22Rv1 (cell line): ENCODE measurements around the gene FAM50A.

ENCODE experiments used
- H3K27ac ChIP-seq: fragments of 450-650 bp; 2 replicates; pipeline ENCODE4 v1.5.1; 2017
- ZFX ChIP-seq: fragments of 450-650 bp; IDR thresholded peaks from 2 replicates; pipeline ENCODE4 v1.6.1; 2017; ENCODE audit warnings: antibody characterized with exemption, borderline replicate concordance
- TF ChIP-seq, protein P1 (sequence below): fragments of 450-650 bp; IDR thresholded peaks from 2 replicates; pipeline ENCODE4 v1.5.1; 2017; ENCODE audit warnings: mild to moderate bottlenecking

Gene FAM50A

DNA sequence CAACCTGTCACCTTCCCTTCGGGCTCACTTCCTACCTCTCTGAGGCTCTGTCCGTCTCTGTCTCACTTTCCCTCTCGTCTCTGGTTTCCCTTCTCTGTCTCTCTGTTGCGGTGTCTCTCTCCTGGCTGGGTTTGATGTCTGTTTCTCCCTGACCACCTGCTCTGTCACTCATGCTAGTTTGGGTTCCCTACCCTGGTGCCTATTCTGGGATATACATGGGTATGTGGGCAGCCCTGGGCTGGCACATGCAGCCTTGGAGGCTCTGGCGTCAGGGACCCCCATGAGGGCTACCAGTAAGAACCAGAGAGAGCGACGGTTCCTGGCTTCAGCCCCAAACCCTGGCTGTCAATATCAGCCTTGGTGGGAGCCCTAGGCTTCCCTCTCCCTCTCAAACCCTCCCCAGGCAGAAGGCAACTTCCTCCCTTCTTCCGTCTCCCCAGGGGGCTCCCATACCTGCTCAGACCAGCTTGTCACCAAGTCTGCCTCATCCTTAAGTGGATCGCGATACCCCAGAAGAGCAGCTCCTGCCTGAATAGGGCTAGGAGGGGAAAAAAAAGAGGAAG lies 35.2 kb upstream of the FAM50A start:
- no peak overlapping the region for H3K27ac ChIP-seq
- TF ChIP-seq ZFX: no peak
- TF ChIP-seq, protein P1, sequence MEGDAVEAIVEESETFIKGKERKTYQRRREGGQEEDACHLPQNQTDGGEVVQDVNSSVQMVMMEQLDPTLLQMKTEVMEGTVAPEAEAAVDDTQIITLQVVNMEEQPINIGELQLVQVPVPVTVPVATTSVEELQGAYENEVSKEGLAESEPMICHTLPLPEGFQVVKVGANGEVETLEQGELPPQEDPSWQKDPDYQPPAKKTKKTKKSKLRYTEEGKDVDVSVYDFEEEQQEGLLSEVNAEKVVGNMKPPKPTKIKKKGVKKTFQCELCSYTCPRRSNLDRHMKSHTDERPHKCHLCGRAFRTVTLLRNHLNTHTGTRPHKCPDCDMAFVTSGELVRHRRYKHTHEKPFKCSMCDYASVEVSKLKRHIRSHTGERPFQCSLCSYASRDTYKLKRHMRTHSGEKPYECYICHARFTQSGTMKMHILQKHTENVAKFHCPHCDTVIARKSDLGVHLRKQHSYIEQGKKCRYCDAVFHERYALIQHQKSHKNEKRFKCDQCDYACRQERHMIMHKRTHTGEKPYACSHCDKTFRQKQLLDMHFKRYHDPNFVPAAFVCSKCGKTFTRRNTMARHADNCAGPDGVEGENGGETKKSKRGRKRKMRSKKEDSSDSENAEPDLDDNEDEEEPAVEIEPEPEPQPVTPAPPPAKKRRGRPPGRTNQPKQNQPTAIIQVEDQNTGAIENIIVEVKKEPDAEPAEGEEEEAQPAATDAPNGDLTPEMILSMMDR: no peak

DNA sequence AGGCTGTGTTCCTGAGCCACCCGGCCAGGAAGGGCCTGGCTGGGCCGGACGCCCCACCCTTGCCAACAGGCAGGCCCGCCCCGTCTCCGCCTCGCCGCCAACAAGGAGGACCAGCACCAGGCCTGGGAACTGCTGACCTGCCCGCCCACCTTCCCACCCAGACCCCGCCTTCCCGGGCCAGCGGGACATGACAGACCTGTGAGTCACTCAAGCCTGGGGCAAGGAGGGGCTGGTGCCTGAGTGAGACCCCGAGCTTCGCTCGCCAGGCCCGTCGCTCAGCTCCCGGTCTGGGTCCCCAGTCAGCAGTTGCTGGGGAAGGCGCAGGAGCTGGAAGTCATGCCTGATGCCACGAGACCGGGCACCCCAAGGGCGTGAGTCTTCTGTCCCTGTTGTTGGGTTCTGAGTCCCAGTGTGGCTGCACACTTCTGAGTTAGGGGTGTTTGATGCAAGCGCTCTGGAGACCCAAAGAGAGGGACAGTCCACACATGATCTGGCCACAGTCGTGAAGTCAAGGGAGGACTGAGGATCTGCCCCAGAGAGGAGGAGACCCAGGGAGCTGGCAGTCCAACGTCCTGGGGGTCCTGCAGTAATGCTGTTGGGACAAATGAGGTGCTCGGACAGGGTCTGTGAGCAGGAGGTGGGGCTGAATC lies 34.6 kb upstream of the FAM50A start, which contains the start of gene DNASE1L1:
Gene DNASE1L1 (minus strand): TSS at position 33 of the 650 bp plus-strand sequence. CDS start 3,686 bp downstream, outside the sequence.
- H3K27ac ChIP-seq: no peak within 1 kb of the TSS; the same call in 1 of the 2 replicates
- TF ChIP-seq ZFX: no peak
- TF ChIP-seq, protein P1: no peak

DNA sequence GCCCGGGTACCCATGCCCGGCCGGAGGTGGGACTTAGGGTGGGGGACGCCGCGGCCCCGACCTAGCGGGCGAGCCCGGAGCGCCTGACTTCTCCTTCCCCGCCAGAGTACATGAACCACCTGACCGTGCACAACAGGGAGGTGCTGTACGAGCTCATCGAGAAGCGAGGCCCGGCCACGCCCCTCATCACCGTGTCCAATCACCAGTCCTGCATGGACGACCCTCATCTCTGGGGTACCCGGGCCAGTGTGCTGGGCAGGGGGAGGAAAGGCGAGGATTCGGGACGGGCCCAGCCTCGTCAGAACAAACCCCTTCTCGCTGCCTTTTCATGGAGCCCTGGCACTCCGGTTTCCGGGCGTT lies 32.0 kb upstream of the FAM50A start:
- TF ChIP-seq, protein P1: no peak
- TF ChIP-seq ZFX: no peak
- H3K27ac ChIP-seq: peak overlapping the region; percentile 84

DNA sequence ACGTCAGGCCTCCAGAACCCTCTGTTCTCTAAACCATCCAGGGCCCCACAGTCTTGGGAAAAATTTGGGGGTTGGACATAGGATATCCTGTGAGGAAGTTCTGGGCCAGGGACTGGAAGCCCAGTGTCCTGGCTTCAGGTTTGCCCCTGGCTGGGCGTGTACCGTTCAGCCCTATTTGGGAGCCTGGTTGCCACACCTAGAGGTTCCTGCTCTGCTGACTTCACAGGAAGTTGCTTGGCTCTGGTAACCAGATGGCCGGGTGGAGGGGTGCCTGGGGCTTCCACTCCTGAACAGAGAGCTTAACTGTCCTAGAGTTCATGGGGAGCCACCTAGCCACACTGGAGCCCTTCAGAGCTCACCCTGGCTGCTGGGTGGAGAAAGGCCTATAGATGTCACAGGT lies 31.5 kb upstream of the FAM50A start:
- peak overlapping the region; percentile 84 for H3K27ac ChIP-seq
- TF ChIP-seq, protein P1: no peak
- TF ChIP-seq ZFX: no peak

DNA sequence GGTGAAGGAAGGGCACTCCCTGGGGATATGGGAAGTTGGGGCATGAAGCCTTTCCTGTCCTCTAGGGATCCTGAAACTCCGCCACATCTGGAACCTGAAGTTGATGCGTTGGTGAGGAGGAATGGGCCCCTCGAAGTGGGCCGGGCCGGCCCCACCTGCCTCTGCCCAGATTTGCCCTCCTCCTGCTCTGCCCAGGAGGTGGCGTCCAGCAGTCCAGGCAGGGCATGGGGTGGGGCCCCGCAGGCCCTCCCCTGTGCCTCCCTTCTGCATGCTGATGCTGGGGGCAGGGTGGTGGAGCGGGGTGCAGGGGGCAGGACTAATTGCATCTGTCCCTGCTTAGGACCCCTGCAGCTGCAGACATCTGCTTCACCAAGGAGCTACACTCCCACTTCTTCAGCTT lies 30.8 kb upstream of the FAM50A start:
- H3K27ac ChIP-seq: no peak overlapping the region
- TF ChIP-seq, protein P1: no peak
- no peak for TF ChIP-seq ZFX

DNA sequence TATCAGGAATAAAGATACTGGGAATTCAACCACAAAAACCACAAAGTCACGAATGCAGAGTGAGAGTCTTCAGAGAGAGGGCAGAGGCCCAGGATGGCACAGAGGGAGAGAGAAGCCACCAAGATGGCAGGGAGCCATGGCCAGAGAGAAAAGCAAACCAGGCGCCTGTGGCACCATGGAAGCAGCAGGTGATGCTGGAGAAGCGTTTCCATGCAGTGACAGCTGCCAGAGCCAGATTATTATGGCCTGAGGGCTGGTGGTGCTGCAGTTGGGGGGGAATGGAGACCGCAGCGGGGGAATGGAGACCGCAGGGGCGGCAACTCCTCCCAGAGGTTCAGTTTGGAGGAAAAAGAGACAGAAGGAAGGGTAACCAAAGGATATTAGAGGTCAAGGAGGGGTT lies 26.8 kb upstream of the FAM50A start:
- no peak overlapping the region for H3K27ac ChIP-seq
- no peak for TF ChIP-seq ZFX

DNA sequence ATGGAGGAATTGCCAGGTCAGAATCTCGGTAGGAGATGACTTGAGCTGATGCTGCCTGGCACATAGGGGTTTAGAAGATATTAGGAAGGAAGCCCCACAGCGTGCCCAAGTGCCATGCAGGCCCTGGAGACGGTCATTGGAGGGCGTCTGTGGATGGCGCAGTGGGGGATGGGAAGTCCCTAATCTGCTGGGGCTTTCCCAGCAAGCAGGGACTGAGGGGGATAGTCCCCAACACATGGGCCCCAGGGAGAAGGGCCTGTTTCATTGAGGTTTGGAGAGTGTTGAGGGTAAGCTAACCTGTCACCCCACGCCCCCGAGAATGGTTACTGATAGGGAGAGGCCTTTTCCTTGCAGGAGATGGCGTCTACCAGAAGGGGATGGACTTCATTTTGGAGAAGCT lies 24.8 kb upstream of the FAM50A start:
- no peak for TF ChIP-seq ZFX
- TF ChIP-seq, protein P1: no peak
- H3K27ac ChIP-seq: no peak overlapping the region
